ENCODE results near the gene ARMC9. TPM values are rescaled to one million over a fixed set of nuclear protein-coding genes. Genes with fewer than 3 reads are reported as not detected.

ARMC9 gene
- total and polyA plus RNA-seq, 4 donors = 20.5 to 51.6 (median 38.6) TPM

GRCh38 chr2:231212329-231212845 is 14.0 kb downstream of the ARMC9 start:
- no peak for ATAC-seq (ENCODE audit: insufficient read depth, low FRiP score)
- Histone ChIP-seq H3K27ac (ENCODE audit: low read depth in 1 of 2, low read length in 1 of 2) (no peak overlapping the region), H3K36me3 (ENCODE audit: control insufficient read depth in 4 of 4, insufficient read depth in 4 of 4, low read length in 4 of 4) (peaks cover 0 to 32% (median 10%) of the 10 kb centered on the region in 4 donors), H3K9me3 (ENCODE audit: control insufficient read depth in 4 of 4, insufficient read depth in 3 of 4, low read length in 3 of 4) (no peaks in the 10 kb centered on the region), H3K4me3 (no peak overlapping the region), H3K9ac (ENCODE audit: insufficient read depth in 1 of 2, low read length in 2 of 2) (peak overlapping the region in 1 of 2 donors; percentile 28), H3K4me1 (ENCODE audit: control insufficient read depth in 5 of 5, insufficient read depth in 5 of 5, low read length in 5 of 5) (no peaks in the 10 kb centered on the region), H3K27me3 (ENCODE audit: control insufficient read depth in 3 of 3, insufficient read depth in 3 of 3, low read length in 2 of 3) (no peaks in the 10 kb centered on the region)
- no peak for TF ChIP-seq CTCF (IDR thresholded peaks at IDR 0.05; ENCODE audit: control extremely low read depth, extremely low read depth)
- WGBS, 2 donors = 87 to 94% methylated on average over 6 of the region's 6 CpGs
- DNase-seq = no peak

DNA sequence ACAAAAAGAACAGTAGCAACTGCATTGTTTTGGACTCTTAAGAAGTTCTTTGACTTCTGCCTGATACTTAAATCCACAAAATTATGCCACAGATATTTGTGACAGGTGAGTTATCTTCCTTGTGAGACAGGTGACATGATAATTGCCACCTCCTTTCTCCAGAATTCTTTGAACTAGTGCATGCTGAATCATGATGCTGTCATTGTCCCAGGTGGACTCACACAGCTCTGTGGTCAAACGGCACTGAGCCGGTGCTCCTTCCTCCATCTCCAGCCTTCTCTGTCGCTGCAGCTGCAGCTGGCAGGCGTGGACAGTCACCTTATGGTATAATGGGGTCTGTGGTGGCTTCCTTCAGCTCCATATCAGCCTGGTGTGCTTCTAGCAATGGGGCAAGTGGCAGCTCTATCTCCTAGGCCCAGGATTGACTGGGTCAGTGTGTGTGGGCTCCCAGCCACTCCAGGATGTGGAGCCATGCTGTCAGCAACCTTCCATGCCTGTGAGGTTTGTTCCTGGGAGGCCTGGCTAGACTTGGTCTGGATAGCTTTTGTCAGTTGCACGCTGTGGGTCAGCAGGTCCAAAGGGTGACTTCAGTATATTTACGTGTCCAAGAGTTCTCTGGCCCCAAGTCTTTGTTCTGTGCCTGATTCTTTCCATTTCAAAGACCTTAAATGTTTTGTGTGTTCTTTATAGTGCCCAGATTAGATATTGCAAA is 15.7 kb downstream of the ARMC9 start:
- no peaks in the 10 kb centered on the region for H3K4me1 ChIP-seq (ENCODE audit: control insufficient read depth in 5 of 5, insufficient read depth in 5 of 5, low read length in 5 of 5)
- H3K27me3 ChIP-seq (ENCODE audit: control insufficient read depth in 3 of 3, insufficient read depth in 3 of 3, low read length in 2 of 3) = no peaks in the 10 kb centered on the region
- H3K9ac ChIP-seq (ENCODE audit: insufficient read depth in 1 of 2, low read length in 2 of 2) = no peak overlapping the region
- TF ChIP-seq CTCF (IDR thresholded peaks at IDR 0.05; ENCODE audit: control extremely low read depth, extremely low read depth) = no peak
- no peak overlapping the region for H3K4me3 ChIP-seq
- H3K9me3 ChIP-seq (ENCODE audit: control insufficient read depth in 4 of 4, insufficient read depth in 3 of 4, low read length in 3 of 4) = no peaks in the 10 kb centered on the region
- WGBS, 2 donors = 90% methylated on average over 6 of the region's 6 CpGs
- DNase-seq (no peak), ATAC-seq (ENCODE audit: insufficient read depth, low FRiP score) (no peak)
- H3K27ac ChIP-seq (ENCODE audit: low read depth in 1 of 2, low read length in 1 of 2) = no peak overlapping the region
- H3K36me3 ChIP-seq (ENCODE audit: control insufficient read depth in 4 of 4, insufficient read depth in 4 of 4, low read length in 4 of 4) = peaks cover 0 to 28% (median 7%) of the 10 kb centered on the region in 4 donors

- WGBS, 2 donors = 93 to 94% methylated on average over 3 of the region's 3 CpGs
- no peaks in the 10 kb centered on the region for H3K9me3 ChIP-seq (ENCODE audit: control insufficient read depth in 4 of 4, insufficient read depth in 3 of 4, low read length in 3 of 4)
- no peak overlapping the region for H3K27ac ChIP-seq (ENCODE audit: low read depth in 1 of 2, low read length in 1 of 2)
- no peak for DNase-seq
- no peaks in the 10 kb centered on the region for H3K27me3 ChIP-seq (ENCODE audit: control insufficient read depth in 3 of 3, insufficient read depth in 3 of 3, low read length in 2 of 3)
- H3K36me3 ChIP-seq (ENCODE audit: control insufficient read depth in 4 of 4, insufficient read depth in 4 of 4, low read length in 4 of 4) = peaks cover 0 to 26% (median 12%) of the 10 kb centered on the region in 4 donors
- ATAC-seq (ENCODE audit: insufficient read depth, low FRiP score) = no peak
- H3K9ac ChIP-seq (ENCODE audit: insufficient read depth in 1 of 2, low read length in 2 of 2) = no peak overlapping the region
- peaks cover 0 to 12% (median 2%) of the 10 kb centered on the region in 5 donors for H3K4me1 ChIP-seq (ENCODE audit: control insufficient read depth in 5 of 5, insufficient read depth in 5 of 5, low read length in 5 of 5)
- no peak overlapping the region for H3K4me3 ChIP-seq
- no peak for TF ChIP-seq CTCF (IDR thresholded peaks at IDR 0.05; ENCODE audit: control extremely low read depth, extremely low read depth)
Measured at GRCh38 chr2:231218366-231218765, 19.9 kb downstream of the ARMC9 start.

Measured in lung (tissue), 12 donors.